ENCODE data around the gene TPRG1. TPM values are rescaled to one million over a fixed set of nuclear protein-coding genes. Genes with fewer than 3 reads are reported as not detected.

The TPRG1 gene
- total RNA-seq, 1 donor: 1.3 TPM

DNA sequence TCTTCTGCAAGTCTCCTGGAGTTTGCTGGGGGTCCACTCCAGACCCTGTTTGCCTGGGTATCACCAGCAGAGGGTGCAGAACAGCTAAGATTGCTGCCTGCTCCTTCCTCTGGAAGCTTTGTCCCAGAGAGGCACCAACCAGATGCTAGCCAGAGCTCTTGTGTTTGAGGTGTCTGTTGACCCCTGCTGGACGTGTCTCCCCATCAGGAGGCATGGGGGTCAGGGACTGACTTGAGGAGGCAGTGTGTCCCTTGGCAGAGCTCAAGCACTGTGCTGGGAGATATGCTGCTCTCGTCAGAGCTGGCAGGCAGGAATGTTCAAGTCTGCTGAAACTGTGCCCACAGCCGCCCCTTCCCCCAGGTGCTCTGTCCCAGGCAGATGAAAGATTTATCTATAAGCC, 86.5 kb downstream of the TPRG1 start:
- no peak for TF ChIP-seq CTCF (IDR thresholded peaks at IDR 0.05; ENCODE audit: insufficient read depth, low read depth, low read length)
- no peak overlapping the region for H3K4me3 ChIP-seq (ENCODE audit: low read depth, low read length)

DNA sequence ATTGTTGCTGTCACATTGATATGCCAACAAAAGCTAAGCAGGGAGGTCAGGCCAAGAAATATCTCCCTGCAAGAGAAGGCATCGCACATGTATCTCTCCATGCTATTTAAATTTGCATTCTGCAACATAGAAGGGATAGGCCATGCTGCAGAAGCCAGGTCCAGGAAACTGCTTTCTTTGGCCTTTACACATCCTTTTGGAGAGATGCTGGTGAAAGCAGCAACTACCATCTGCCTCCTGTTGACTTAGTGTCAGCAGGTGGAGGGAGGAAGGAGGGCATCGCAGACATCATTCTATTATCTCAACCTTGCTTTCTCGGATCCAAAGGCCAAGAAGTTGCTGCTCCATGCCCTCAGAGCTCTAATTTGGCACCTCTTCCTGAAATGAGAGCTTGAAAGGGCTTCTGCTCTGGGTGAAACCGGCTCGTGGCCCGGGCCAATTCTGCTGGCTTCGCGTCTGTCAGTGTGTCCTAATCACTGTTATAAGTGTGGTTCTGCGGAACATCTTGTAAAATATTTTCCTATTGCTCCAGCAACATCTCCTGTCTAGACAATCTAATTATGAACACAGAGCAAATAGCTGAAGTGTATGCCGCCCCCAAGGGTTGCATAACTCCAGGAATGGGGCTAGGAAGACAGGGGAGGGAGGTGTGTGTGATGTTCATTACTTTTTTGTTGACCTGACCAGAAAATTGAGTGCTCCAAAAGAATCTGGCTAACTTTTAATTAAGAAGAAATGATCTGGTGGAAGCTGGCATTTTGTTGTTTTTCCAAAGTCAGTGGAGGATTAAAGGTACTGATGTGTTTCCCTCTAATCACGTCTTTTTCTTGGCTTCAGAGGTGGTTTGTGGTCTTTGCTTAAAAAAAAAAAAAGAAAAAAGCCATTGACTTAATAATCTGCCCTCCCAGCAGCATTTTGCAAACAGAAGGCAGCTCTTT, 89.1 kb downstream of the TPRG1 start:
- no peak for TF ChIP-seq CTCF (IDR thresholded peaks at IDR 0.05; ENCODE audit: insufficient read depth, low read depth, low read length)
- peak; percentile 13 for DNase-seq (ENCODE audit: low read depth)
- no peak overlapping the region for H3K4me3 ChIP-seq (ENCODE audit: low read depth, low read length)

More for the DNA sequence above, 86.5 kb downstream of the TPRG1 start:
- no peak for DNase-seq (ENCODE audit: low read depth)

DNA sequence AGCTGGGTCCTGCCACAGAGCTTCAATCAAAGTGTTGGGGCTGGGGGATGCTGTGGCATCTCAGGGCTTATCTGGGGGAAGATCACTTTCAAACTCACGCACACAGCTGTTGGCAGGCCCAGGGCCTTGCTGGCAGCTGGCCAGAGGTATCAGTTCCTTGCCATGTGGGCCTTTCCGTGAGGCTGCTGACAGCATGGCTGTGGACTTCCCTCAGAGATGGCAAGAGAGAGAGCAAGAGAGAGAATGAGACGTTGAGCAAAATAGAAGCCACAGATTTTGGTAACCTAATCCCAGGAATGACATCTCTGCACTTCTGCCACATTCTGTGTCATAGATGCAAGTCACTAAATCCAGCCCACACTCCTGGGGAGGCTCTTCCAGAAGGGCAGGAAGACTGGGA, 91.0 kb downstream of the TPRG1 start:
- TF ChIP-seq CTCF (IDR thresholded peaks at IDR 0.05; ENCODE audit: insufficient read depth, low read depth, low read length): no peak
- DNase-seq (ENCODE audit: low read depth): no peak
- H3K4me3 ChIP-seq (ENCODE audit: low read depth, low read length): no peak overlapping the region

DNA sequence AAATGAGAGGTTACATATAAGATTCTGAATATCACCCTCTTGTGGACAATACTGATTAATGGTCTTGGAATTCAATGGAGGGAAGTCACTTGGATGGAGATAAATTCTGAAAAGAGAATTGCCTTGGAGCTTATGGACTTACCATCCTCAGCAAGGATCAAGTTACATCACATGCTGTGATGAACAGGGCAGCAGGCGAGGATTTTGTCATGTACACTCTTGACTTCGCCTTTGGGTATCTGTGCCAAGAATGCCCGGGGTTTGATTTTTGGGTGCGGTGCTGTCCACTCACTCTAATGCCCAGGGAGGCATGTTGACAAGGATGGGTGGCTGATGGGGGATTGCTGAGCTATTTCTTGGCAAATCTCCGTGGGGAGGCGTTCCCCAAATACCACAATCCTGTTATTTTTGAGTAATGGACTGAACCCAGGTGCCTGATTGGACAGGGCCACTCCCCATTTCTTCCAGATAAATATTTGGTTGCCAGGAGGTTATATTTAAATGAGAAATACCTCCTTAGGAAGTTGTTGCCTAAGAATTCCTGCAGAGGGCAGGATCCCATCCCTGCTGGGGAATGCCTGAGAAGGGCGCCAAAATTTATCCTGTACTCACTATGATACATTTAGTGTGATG, 96.3 kb downstream of the TPRG1 start:
- DNase-seq (ENCODE audit: low read depth): no peak
- H3K4me3 ChIP-seq (ENCODE audit: low read depth, low read length): no peak overlapping the region
- TF ChIP-seq CTCF (IDR thresholded peaks at IDR 0.05; ENCODE audit: insufficient read depth, low read depth, low read length): peak; percentile 48

GRCh38 chr3:189269365-189269764, 97.6 kb downstream of the TPRG1 start:
- no peak overlapping the region for H3K4me3 ChIP-seq (ENCODE audit: low read depth, low read length)
- no peak for DNase-seq (ENCODE audit: low read depth)
- TF ChIP-seq CTCF (IDR thresholded peaks at IDR 0.05; ENCODE audit: insufficient read depth, low read depth, low read length): no peak

GRCh38 chr3:189270248-189270832, 98.6 kb downstream of the TPRG1 start:
- DNase-seq (ENCODE audit: low read depth): peak; percentile 78
- TF ChIP-seq CTCF (IDR thresholded peaks at IDR 0.05; ENCODE audit: insufficient read depth, low read depth, low read length): peak; percentile 75
- H3K4me3 ChIP-seq (ENCODE audit: low read depth, low read length): no peak overlapping the region

Data from fibroblast of villous mesenchyme (primary cell).